ENCODE measurements around the gene CCL19.
A peak's percentile ranks its signal among the peaks of the same experiment; 100 is the strongest.

CCL19 gene

GRCh38 chr9:34693560-34693959 is 2.5 kb upstream of the CCL19 start:
- no peak for DNase-seq

GRCh38 chr9:34691936-34692315 is 850 bp upstream of the CCL19 start:
- DNase-seq = no peak

- DNase-seq = no peak
Observed at GRCh38 chr9:34689512-34689911, 1.6 kb downstream of the CCL19 start.

- DNase-seq = no peak
Observed at GRCh38 chr9:34689116-34689470, 2.0 kb downstream of the CCL19 start.

- no peak for DNase-seq
Observed at GRCh38 chr9:34688329-34689115, 2.6 kb downstream of the CCL19 start.

GRCh38 chr9:34687276-34688030 is 3.6 kb downstream of the CCL19 start:
- DNase-seq = no peak

- no peak for DNase-seq
Observed at GRCh38 chr9:34686732-34687131, 4.3 kb downstream of the CCL19 start.

- no peak for DNase-seq
Observed at GRCh38 chr9:34686231-34686630, 4.8 kb downstream of the CCL19 start.

GRCh38 chr9:34685591-34685990 is 5.5 kb downstream of the CCL19 start:
- DNase-seq = no peak

- DNase-seq = no peak
Observed at GRCh38 chr9:34684816-34685215, 6.3 kb downstream of the CCL19 start.

GRCh38 chr9:34684145-34684544 is 6.9 kb downstream of the CCL19 start:
- no peak for DNase-seq

- DNase-seq = no peak
Observed at GRCh38 chr9:34675869-34676268, 15.2 kb downstream of the CCL19 start.

GRCh38 chr9:34675048-34675714 is 15.9 kb downstream of the CCL19 start:
- peak; percentile 48 for DNase-seq

GRCh38 chr9:34674440-34674839 is 16.6 kb downstream of the CCL19 start:
- DNase-seq = no peak

- DNase-seq = no peak
Observed at GRCh38 chr9:34671307-34671706, 19.8 kb downstream of the CCL19 start.

- DNase-seq = no peak
Observed at GRCh38 chr9:34669809-34670562, 21.1 kb downstream of the CCL19 start.

- peak; percentile 93 for DNase-seq
Observed at GRCh38 chr9:34665381-34666250, 25.5 kb downstream of the CCL19 start.

GRCh38 chr9:34665067-34665380 is 26.1 kb downstream of the CCL19 start:
- DNase-seq = no peak

- DNase-seq = peak; percentile 72
Observed at GRCh38 chr9:34664281-34665066, 26.6 kb downstream of the CCL19 start.

GRCh38 chr9:34663303-34663605 is 27.8 kb downstream of the CCL19 start:
- peak; percentile 42 for DNase-seq

GRCh38 chr9:34662526-34663302 is 28.4 kb downstream of the CCL19 start, which contains the start of gene CCL27:
CCL27 (minus strand) TSS chr9:34662657; CDS start chr9:34662633, 24 bp downstream.
- DNase-seq = no peak
